ENCODE results near the gene ROBO1. TPM values are rescaled to one million over a fixed set of nuclear protein-coding genes. Genes with fewer than 3 reads are reported as not detected.

The ROBO1 gene
- polyA plus RNA-seq, 1 experiment = 33.9 TPM

DNA sequence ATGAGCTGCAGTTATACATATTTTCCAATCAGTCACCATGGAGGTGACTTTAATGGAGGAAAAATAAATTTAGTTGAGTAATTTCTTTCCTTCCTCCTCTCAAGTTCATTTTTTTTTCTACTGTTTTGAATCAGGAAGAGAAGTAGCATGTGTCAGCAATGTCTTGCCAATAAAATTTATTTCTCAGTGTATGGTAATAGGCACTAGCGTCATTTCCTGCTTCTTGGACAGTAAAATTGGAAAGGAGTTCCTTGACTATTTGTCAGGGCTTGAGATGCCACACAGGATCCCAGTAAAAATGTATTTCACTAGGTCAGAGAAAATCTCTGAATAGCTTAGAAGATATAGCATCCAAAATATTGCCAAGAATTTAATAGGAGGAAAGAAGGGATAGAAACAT, 605.9 kb downstream of the ROBO1 start:
- no peaks in the 10 kb centered on the region for H3K27me3 ChIP-seq (ENCODE audit: control insufficient read depth, insufficient read depth, low read length)
- no peaks in the 10 kb centered on the region for H3K36me3 ChIP-seq (ENCODE audit: control insufficient read depth, insufficient read depth, low read length)
- peak; percentile 16 for DNase-seq (ENCODE audit: low read depth)
- TF ChIP-seq, protein P1, sequence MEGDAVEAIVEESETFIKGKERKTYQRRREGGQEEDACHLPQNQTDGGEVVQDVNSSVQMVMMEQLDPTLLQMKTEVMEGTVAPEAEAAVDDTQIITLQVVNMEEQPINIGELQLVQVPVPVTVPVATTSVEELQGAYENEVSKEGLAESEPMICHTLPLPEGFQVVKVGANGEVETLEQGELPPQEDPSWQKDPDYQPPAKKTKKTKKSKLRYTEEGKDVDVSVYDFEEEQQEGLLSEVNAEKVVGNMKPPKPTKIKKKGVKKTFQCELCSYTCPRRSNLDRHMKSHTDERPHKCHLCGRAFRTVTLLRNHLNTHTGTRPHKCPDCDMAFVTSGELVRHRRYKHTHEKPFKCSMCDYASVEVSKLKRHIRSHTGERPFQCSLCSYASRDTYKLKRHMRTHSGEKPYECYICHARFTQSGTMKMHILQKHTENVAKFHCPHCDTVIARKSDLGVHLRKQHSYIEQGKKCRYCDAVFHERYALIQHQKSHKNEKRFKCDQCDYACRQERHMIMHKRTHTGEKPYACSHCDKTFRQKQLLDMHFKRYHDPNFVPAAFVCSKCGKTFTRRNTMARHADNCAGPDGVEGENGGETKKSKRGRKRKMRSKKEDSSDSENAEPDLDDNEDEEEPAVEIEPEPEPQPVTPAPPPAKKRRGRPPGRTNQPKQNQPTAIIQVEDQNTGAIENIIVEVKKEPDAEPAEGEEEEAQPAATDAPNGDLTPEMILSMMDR (IDR thresholded peaks at IDR 0.05; ENCODE audit: insufficient read depth, low read depth, low read length) = no peak
- H3K4me3 ChIP-seq (ENCODE audit: low read depth, low read length) = no peak overlapping the region
- CTCF ChIA-PET = interaction anchor here (0.6 kb wide), 1 partner anchor 799 kb away, joined by 4 read pairs; no protein-coding TSS in a partner anchor
- POLR2A ChIA-PET = no interaction called here

DNA sequence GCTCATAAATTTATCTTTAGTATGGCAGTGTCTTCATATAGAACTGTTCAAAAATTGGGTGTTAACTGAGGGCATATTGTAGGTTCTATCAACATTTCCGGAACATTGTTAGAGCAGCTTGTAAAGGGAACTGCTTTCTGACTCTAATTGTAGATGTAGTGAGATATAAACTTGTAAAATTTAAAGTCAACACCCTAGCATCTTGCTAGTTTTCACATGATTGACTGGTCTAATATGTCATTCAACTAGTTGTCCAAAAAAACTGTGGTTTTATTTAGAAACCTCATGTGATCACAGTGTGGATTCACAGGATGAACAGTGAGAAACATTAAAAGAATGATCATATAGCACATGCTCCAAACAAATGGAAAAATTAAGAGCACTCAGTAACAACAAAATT, 607.4 kb downstream of the ROBO1 start:
- no peak for DNase-seq (ENCODE audit: low read depth)
- no peaks in the 10 kb centered on the region for H3K27me3 ChIP-seq (ENCODE audit: control insufficient read depth, insufficient read depth, low read length)
- ChIA-PET CTCF (interaction anchor here (1.3 kb wide), 1 partner anchor 12 kb away, joined by 4 read pairs; no protein-coding TSS in a partner anchor), POLR2A (no interaction called here)
- no peaks in the 10 kb centered on the region for H3K36me3 ChIP-seq (ENCODE audit: control insufficient read depth, insufficient read depth, low read length)
- TF ChIP-seq, protein P1 (IDR thresholded peaks at IDR 0.05; ENCODE audit: insufficient read depth, low read depth, low read length) = no peak
- H3K4me3 ChIP-seq (ENCODE audit: low read depth, low read length) = no peak overlapping the region

DNA sequence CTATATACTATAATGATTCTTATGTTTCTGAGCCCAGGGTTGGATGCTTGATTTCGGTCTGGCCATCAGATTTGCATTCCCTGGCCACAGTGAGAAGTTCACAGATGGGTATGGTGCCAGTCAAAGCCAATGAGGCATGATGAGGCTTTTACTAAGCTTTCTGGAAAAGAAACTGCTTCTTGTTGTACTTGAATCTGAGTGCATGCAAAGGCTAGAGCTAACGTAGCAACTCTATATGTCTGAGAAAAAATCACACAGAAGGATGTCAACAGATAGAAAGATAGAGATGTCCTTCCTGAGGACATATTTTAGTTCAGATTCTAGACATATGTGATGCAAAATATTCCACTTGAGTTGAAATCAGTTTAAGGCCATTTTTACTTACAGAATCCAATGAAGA, 608.1 kb downstream of the ROBO1 start:
- no peak overlapping the region for H3K4me3 ChIP-seq (ENCODE audit: low read depth, low read length)

DNA sequence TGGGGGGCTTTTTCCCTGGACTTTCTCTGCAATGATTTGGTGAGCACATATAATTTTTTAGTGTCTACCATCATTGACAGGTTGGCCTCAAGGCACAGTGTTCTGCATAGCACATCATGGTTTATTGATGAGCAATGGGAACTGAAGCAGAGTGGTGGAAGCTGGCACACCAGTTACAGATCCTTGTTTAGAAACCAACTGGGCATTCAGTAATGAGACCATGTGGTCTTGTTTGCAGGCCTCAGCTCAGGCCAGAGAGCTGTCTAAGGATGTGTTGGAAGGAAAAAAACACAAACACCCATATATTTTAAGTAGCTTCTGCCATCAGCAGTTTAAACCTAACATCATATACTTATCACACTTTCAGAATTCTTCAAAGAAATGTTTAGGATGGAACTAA, 610.6 kb downstream of the ROBO1 start:
- no peak for DNase-seq (ENCODE audit: low read depth)
- CTCF ChIA-PET = no interaction called here
- Histone ChIP-seq H3K27me3 (ENCODE audit: control insufficient read depth, insufficient read depth, low read length) (no peaks in the 10 kb centered on the region), H3K4me3 (ENCODE audit: low read depth, low read length) (no peak overlapping the region), H3K36me3 (ENCODE audit: control insufficient read depth, insufficient read depth, low read length) (no peaks in the 10 kb centered on the region)
- POLR2A ChIA-PET = no interaction called here
- TF ChIP-seq, protein P1 (IDR thresholded peaks at IDR 0.05; ENCODE audit: insufficient read depth, low read depth, low read length) = no peak

More for the DNA sequence above, 608.1 kb downstream of the ROBO1 start:
- no peaks in the 10 kb centered on the region for H3K36me3 ChIP-seq (ENCODE audit: control insufficient read depth, insufficient read depth, low read length)
- POLR2A ChIA-PET = no interaction called here
- CTCF ChIA-PET = no interaction called here
- H3K27me3 ChIP-seq (ENCODE audit: control insufficient read depth, insufficient read depth, low read length) = no peaks in the 10 kb centered on the region
- DNase-seq (ENCODE audit: low read depth) = no peak
- TF ChIP-seq, protein P1 (IDR thresholded peaks at IDR 0.05; ENCODE audit: insufficient read depth, low read depth, low read length) = no peak

DNA sequence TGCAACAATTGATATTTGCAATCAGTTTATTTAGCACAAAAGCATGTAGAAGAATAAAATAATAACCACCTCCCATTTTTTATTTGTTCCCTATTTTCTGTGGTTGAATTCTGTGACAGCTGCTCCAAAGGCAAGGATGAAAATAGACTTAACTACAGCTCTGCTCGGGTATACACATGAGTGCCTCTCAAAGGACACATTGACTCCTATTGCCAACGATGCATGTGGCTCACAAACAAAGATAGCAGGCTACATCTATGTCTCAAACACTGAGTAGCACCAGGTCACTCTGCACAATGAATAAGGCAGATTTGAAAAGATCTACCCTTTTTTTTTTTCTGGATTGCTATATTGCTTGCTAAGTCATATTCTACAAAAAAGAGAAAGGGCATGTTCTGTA, 612.9 kb downstream of the ROBO1 start:
- POLR2A ChIA-PET = no interaction called here
- CTCF ChIA-PET = no interaction called here
- no peak overlapping the region for H3K4me3 ChIP-seq (ENCODE audit: low read depth, low read length)
- no peaks in the 10 kb centered on the region for H3K27me3 ChIP-seq (ENCODE audit: control insufficient read depth, insufficient read depth, low read length)
- H3K36me3 ChIP-seq (ENCODE audit: control insufficient read depth, insufficient read depth, low read length) = no peaks in the 10 kb centered on the region
- no peak for DNase-seq (ENCODE audit: low read depth)
- TF ChIP-seq, protein P1 (IDR thresholded peaks at IDR 0.05; ENCODE audit: insufficient read depth, low read depth, low read length) = no peak

All from BJ (cell line).